PC-3 (cell line): ENCODE data around the gene ADM2. TPM values are rescaled to one million over a fixed set of nuclear protein-coding genes. Genes with fewer than 3 reads are reported as not detected.
A peak's percentile ranks its signal among the peaks of the same experiment; 100 is the strongest.

Experiments
- ATAC-seq: fragments of 200-7000 bp; cut with Tn5 transposase; 2 replicates; pipeline ENCODE4 v1.9.1; 2020; ENCODE audit warnings: mild to moderate bottlenecking, moderate library complexity
- BruUV-seq: library from RNA; stranded (reverse); fragments of 400-500 nt; replicated peaks from 2 replicates; lab custom pipeline; 2021; lab: Mats Ljungman, UMichigan
- CTCF ChIA-PET: fragments of 300-600 bp; sonication (Branson Sonifier 250); formaldehyde crosslinking; loops from one replicate; lab custom pipeline; 2022; ENCODE audit warnings: antibody characterized with exemption; lab: Charles Lee
- POLR2A ChIA-PET: fragments of 300-600 bp; sonication (Branson Sonifier 250); formaldehyde crosslinking; loops from one replicate; lab custom pipeline; 2022; ENCODE audit warnings: antibody characterized with exemption; ENCODE audit not compliant: unreplicated experiment; lab: Charles Lee
- DNase-seq: peaks from one replicate; pipeline ENCODE4 v3.0.0-alpha.2; 2015
- H2AFZ ChIP-seq: fragments of 300-600 bp; sonication (generic); 2 replicates; pipeline ENCODE4 v1.6.0; 2016; ENCODE audit warnings: antibody characterized with exemption, low read length
- H3F3A ChIP-seq: fragments of 300-600 bp; sonication (generic); one replicate; pipeline ENCODE4 v1.6.0; 2017; ENCODE audit warnings: antibody characterized with exemption, low read length, control low read depth, mild to moderate bottlenecking; ENCODE audit not compliant: unreplicated experiment
- H3K27ac ChIP-seq: fragments of 300-600 bp; sonication (generic); 2 replicates; pipeline ENCODE4 v1.5.1; 2016; ENCODE audit warnings: mild to moderate bottlenecking, low read length
- H3K27me3 ChIP-seq: fragments of 300-600 bp; sonication (generic); 2 replicates; pipeline ENCODE4 v1.6.1; 2016; ENCODE audit warnings: low read length, mixed read lengths
- H3K36me3 ChIP-seq: fragments of 300-600 bp; sonication (generic); 2 replicates; pipeline ENCODE4 v1.6.1; 2016; ENCODE audit warnings: low read depth, mixed run types, low read length, mixed read lengths
- H3K4me1 ChIP-seq: fragments of 300-600 bp; sonication (generic); 2 replicates; pipeline ENCODE4 v1.5.1; 2016; ENCODE audit warnings: low read length; ENCODE audit not compliant: insufficient read depth
- H3K4me2 ChIP-seq: fragments of 300-600 bp; sonication (generic); 2 replicates; pipeline ENCODE4 v1.6.0; 2016; ENCODE audit warnings: low read length
- H3K4me3 ChIP-seq: fragments of 300-600 bp; sonication (generic); 2 replicates; pipeline ENCODE4 v1.5.1; 2016; ENCODE audit warnings: mild to moderate bottlenecking, low read length, mixed read lengths
- H3K79me2 ChIP-seq: fragments of 300-600 bp; sonication (generic); 2 replicates; pipeline ENCODE4 v1.6.1; 2017; ENCODE audit warnings: low read length, mixed read lengths
- H3K9ac ChIP-seq: fragments of 300-600 bp; sonication (generic); 2 replicates; pipeline ENCODE4 v1.6.0; 2016; ENCODE audit warnings: mild to moderate bottlenecking, low read length
- H3K9me2 ChIP-seq: fragments of 300-600 bp; sonication (generic); replicated peaks from 2 replicates; pipeline ENCODE4 v1.6.1; 2016; ENCODE audit warnings: mixed run types, low read length, mixed read lengths
- H3K9me3 ChIP-seq: fragments of 300-600 bp; sonication (generic); 2 replicates; pipeline ENCODE4 v1.6.1; 2016; ENCODE audit warnings: low read length, mixed read lengths
- H4K20me1 ChIP-seq: fragments of 300-600 bp; sonication (generic); 2 replicates; pipeline ENCODE4 v1.6.1; 2016; ENCODE audit warnings: low read length, mixed read lengths
- CTCF ChIP-seq: fragments of 300-600 bp; sonication (generic); conservative IDR thresholded peaks from 2 replicates; pipeline ENCODE4 v1.5.1; 2017; ENCODE audit warnings: antibody characterized with exemption, low read depth, mild to moderate bottlenecking, low read length
- EZH2 ChIP-seq: fragments of 300-600 bp; sonication (generic); IDR thresholded peaks from one replicate; pipeline ENCODE4 v1.6.1; 2017; ENCODE audit warnings: antibody characterized with exemption, mild to moderate bottlenecking, low read length; ENCODE audit not compliant: unreplicated experiment
- EZH2phosphoT487 ChIP-seq: fragments of 300-600 bp; sonication (generic); IDR thresholded peaks from 2 replicates; pipeline ENCODE4 v1.6.1; 2018; ENCODE audit warnings: mild to moderate bottlenecking, antibody characterized with exemption, low read length, borderline replicate concordance
- intact Hi-C: fragments of 100-400 bp; cut with micrococcal nuclease; formaldehyde crosslinking; loops from 2 replicates; pipeline ENCODE4 v1.9.0; 2023
- total RNA-seq: library from RNA; depleted of rRNA; stranded (reverse); fragments of >200 nt; gene quantifications from 2 replicates; pipeline ENCODE4 v1.2.3, GENCODE V29; 2014

ADM2 gene
- total RNA-seq, 1 experiment from 2014 or later, result 1.8 TPM

- TF ChIP-seq CTCF (no peak), EZH2 (no peak), EZH2phosphoT487 (no peak)
- no peaks in the 10 kb centered on the region for H3K9me3 ChIP-seq
- H3K9me2 ChIP-seq, result no peaks in the 10 kb centered on the region
- H4K20me1 ChIP-seq, result no peaks in the 10 kb centered on the region
- ATAC-seq, result peak; percentile 20; the same call in 1 of the 2 replicates
- intact Hi-C loops, result no loop called here
- no peaks in the 10 kb centered on the region for H3K79me2 ChIP-seq
- POLR2A ChIA-PET, result no interaction called here
- no peak overlapping the region for H3K4me3 ChIP-seq
- no TSS peak for BruUV-seq
- no peak overlapping the region for H3K4me2 ChIP-seq
- H3K36me3 ChIP-seq, result no peaks in the 10 kb centered on the region
- no peaks in the 10 kb centered on the region for H3K4me1 ChIP-seq
- H3K27me3 ChIP-seq, result no peaks in the 10 kb centered on the region
- CTCF ChIA-PET, result no interaction called here
- H2AFZ ChIP-seq, result no peak overlapping the region
- no peak for DNase-seq
- H3F3A ChIP-seq, result no peaks in the 10 kb centered on the region
- H3K9ac ChIP-seq, result no peak overlapping the region
- H3K27ac ChIP-seq, result no peak overlapping the region
Observed at GRCh38 chr22:50447576-50448551, 33.5 kb upstream of the ADM2 start.

GRCh38 chr22:50452649-50453048, 28.7 kb upstream of the ADM2 start:
- no TSS peak for BruUV-seq
- Histone ChIP-seq H4K20me1 (no peaks in the 10 kb centered on the region), H3K27me3 (no peaks in the 10 kb centered on the region), H3K9me2 (no peaks in the 10 kb centered on the region), H3K27ac (no peak overlapping the region), H3K36me3 (no peaks in the 10 kb centered on the region), H2AFZ (no peak overlapping the region), H3K9me3 (no peaks in the 10 kb centered on the region), H3K79me2 (no peaks in the 10 kb centered on the region), H3K9ac (no peak overlapping the region), H3F3A (no peaks in the 10 kb centered on the region), H3K4me1 (no peaks in the 10 kb centered on the region), H3K4me2 (no peak overlapping the region), H3K4me3 (no peak overlapping the region)
- no peak for TF ChIP-seq EZH2phosphoT487
- no peak for TF ChIP-seq CTCF
- no peak for TF ChIP-seq EZH2
- no peak for DNase-seq
- intact Hi-C loops, result no loop called here
- no peak for ATAC-seq
- CTCF ChIA-PET, result no interaction called here
- POLR2A ChIA-PET, result no interaction called here

- Histone ChIP-seq H3K27me3 (no peaks in the 10 kb centered on the region), H2AFZ (no peak overlapping the region), H3K9me2 (no peaks in the 10 kb centered on the region), H3F3A (no peaks in the 10 kb centered on the region), H3K4me2 (no peak overlapping the region), H3K9ac (no peak overlapping the region), H3K36me3 (no peaks in the 10 kb centered on the region), H4K20me1 (no peaks in the 10 kb centered on the region), H3K4me3 (no peak overlapping the region), H3K27ac (no peak overlapping the region), H3K4me1 (no peaks in the 10 kb centered on the region), H3K9me3 (no peaks in the 10 kb centered on the region), H3K79me2 (no peaks in the 10 kb centered on the region)
- intact Hi-C loops, result no loop called here
- CTCF ChIA-PET, result no interaction called here
- DNase-seq, result no peak
- no peak for TF ChIP-seq EZH2
- TF ChIP-seq EZH2phosphoT487, result no peak
- TF ChIP-seq CTCF, result no peak
- POLR2A ChIA-PET, result no interaction called here
- no peak for ATAC-seq
- BruUV-seq, result TSS peak; percentile 25
Observed at GRCh38 chr22:50454556-50455075, 26.7 kb upstream of the ADM2 start.
